Calu3 (cell line): Measurements from ENCODE around the gene PDZD2. TPM values are rescaled to one million over a fixed set of nuclear protein-coding genes. Genes with fewer than 3 reads are reported as not detected.
"Not testable (repeated sequence)": the region's sequence is repeated elsewhere in the genome, so short reads cannot be mapped to it uniquely, and the experiment has no call there.

Experiments
- BruUV-seq: library from RNA; stranded (reverse); fragments of 400-500 nt; replicated peaks from 2 replicates; lab custom pipeline; 2021; lab: Mats Ljungman, UMichigan
- CTCF ChIA-PET: fragments of 300-600 bp; sonication (Branson Sonifier 250); formaldehyde crosslinking; loops from one replicate; lab custom pipeline; 2022; ENCODE audit warnings: antibody characterized with exemption; lab: Charles Lee
- DNase-seq: peaks from one replicate; pipeline ENCODE4 v3.0.0; 2022
- H3K27ac Mint-ChIP-seq: one replicate; pipeline ENCODE4 v1.8.0; 2022; ENCODE audit warnings: mixed read lengths; ENCODE audit not compliant: unreplicated experiment
- H3K27me3 Mint-ChIP-seq: one replicate; pipeline ENCODE4 v1.8.0; 2022; ENCODE audit warnings: mixed read lengths; ENCODE audit not compliant: unreplicated experiment
- H3K36me3 Mint-ChIP-seq: one replicate; pipeline ENCODE4 v1.8.0; 2022; ENCODE audit warnings: mild to moderate bottlenecking, moderate library complexity, mixed read lengths; ENCODE audit not compliant: insufficient read depth, unreplicated experiment
- H3K4me1 Mint-ChIP-seq: one replicate; pipeline ENCODE4 v1.8.0; 2022; ENCODE audit warnings: mild to moderate bottlenecking, low read depth, mixed read lengths; ENCODE audit not compliant: unreplicated experiment
- H3K4me3 Mint-ChIP-seq: one replicate; pipeline ENCODE4 v1.8.0; 2022; ENCODE audit warnings: mild to moderate bottlenecking, low read depth, moderate library complexity, mixed read lengths; ENCODE audit not compliant: unreplicated experiment
- H3K9me3 Mint-ChIP-seq: one replicate; pipeline ENCODE4 v1.8.0; 2022; ENCODE audit warnings: low read depth, mixed read lengths; ENCODE audit not compliant: unreplicated experiment
- CTCF ChIP-seq: fragments of 200-600 bp; IDR thresholded peaks from one replicate; pipeline ENCODE4 v1.8.0; 2022; ENCODE audit warnings: antibody characterized with exemption; ENCODE audit not compliant: unreplicated experiment
- intact Hi-C: fragments of 100-400 bp; cut with micrococcal nuclease; formaldehyde crosslinking; loops from one replicate; pipeline ENCODE4 v1.10.0; 2022; ENCODE audit not compliant: unreplicated experiment
- total RNA-seq: library from RNA; stranded (reverse); gene quantifications from 2 replicates; pipeline ENCODE4 v1.2.3, GENCODE V29; 2022

The PDZD2 gene
- total RNA-seq, 1 experiment from 2014 or later: 0.97 TPM

GRCh38 chr5:31966936-31967335, 328.0 kb downstream of the PDZD2 start:
- no peaks in the 10 kb centered on the region for H3K36me3 Mint-ChIP-seq
- TF ChIP-seq CTCF: no peak
- no peak for DNase-seq
- H3K27ac Mint-ChIP-seq: no peak overlapping the region
- CTCF ChIA-PET: no interaction called here
- no peaks in the 10 kb centered on the region for H3K9me3 Mint-ChIP-seq
- no TSS peak for BruUV-seq
- no peaks in the 10 kb centered on the region for H3K4me1 Mint-ChIP-seq
- intact Hi-C loops: no loop called here
- no peak overlapping the region for H3K4me3 Mint-ChIP-seq
- peaks cover 48% of the 10 kb centered on the region for H3K27me3 Mint-ChIP-seq

- Mint-ChIP-seq H3K36me3 (no peaks in the 10 kb centered on the region), H3K9me3 (no peaks in the 10 kb centered on the region), H3K4me1 (no peaks in the 10 kb centered on the region), H3K27ac (no peak overlapping the region), H3K4me3 (no peak overlapping the region), H3K27me3 (peaks cover 43% of the 10 kb centered on the region)
- CTCF ChIA-PET: no interaction called here
- intact Hi-C loops: no loop called here
- no TSS peak for BruUV-seq
- TF ChIP-seq CTCF: no peak
- DNase-seq: no peak
These were observed 328.5 kb downstream of the PDZD2 start for GRCh38 chr5:31967461-31967860.

GRCh38 chr5:31972558-31972957, 333.6 kb downstream of the PDZD2 start:
- intact Hi-C loops: no loop called here
- no peaks in the 10 kb centered on the region for H3K9me3 Mint-ChIP-seq
- no peaks in the 10 kb centered on the region for H3K4me1 Mint-ChIP-seq
- H3K36me3 Mint-ChIP-seq: no peaks in the 10 kb centered on the region
- CTCF ChIA-PET: interaction anchor here (0.7 kb wide), 1 partner anchor 37 kb away, joined by 3 read pairs; no protein-coding TSS in a partner anchor
- peaks cover 9% of the 10 kb centered on the region for H3K27me3 Mint-ChIP-seq
- no peak overlapping the region for H3K27ac Mint-ChIP-seq
- no peak for DNase-seq
- no peak overlapping the region for H3K4me3 Mint-ChIP-seq
- BruUV-seq: no TSS peak
- no peak for TF ChIP-seq CTCF

- H3K27ac Mint-ChIP-seq, DNase-seq, H3K4me1 Mint-ChIP-seq, H3K27me3 Mint-ChIP-seq, BruUV-seq, H3K9me3 Mint-ChIP-seq, intact Hi-C loops, H3K4me3 Mint-ChIP-seq, CTCF ChIA-PET, H3K36me3 Mint-ChIP-seq: not testable (repeated sequence)
These were observed 336.3 kb downstream of the PDZD2 start for GRCh38 chr5:31975189-31975612.

- H3K36me3 Mint-ChIP-seq: no peaks in the 10 kb centered on the region
- no peak overlapping the region for H3K4me3 Mint-ChIP-seq
- no peaks in the 10 kb centered on the region for H3K27me3 Mint-ChIP-seq
- CTCF ChIA-PET: interaction anchor here (0.6 kb wide), 2 partner anchors 72 to 128 kb away, joined by 5 read pairs; no protein-coding TSS in a partner anchor
- DNase-seq: no peak
- H3K4me1 Mint-ChIP-seq: no peaks in the 10 kb centered on the region
- no TSS peak for BruUV-seq
- intact Hi-C loops: no loop called here
- no peaks in the 10 kb centered on the region for H3K9me3 Mint-ChIP-seq
- no peak for TF ChIP-seq CTCF
- H3K27ac Mint-ChIP-seq: no peak overlapping the region
These were observed 337.2 kb downstream of the PDZD2 start for GRCh38 chr5:31976169-31976568.
